Keratinocyte (primary cell): ENCODE data around the gene CCNY. TPM values are rescaled to one million over a fixed set of nuclear protein-coding genes. Genes with fewer than 3 reads are reported as not detected.

Source experiments
- DNase-seq: peaks from one replicate; pipeline ENCODE4 v3.0.0-alpha.2; 2011; ENCODE audit warnings: low read depth, missing footprints, low spot score
- FAIRE-seq: peaks from 2 replicates; lab custom pipeline; 2011; peaks lifted over from hg19 to GRCh38; lab: Jason Lieb, UNC
- H2AFZ ChIP-seq: 2 replicates; pipeline ENCODE4 v1.6.0; 2012; ENCODE audit warnings: low read length, control low read depth, inconsistent platforms; ENCODE audit not compliant: control insufficient read depth
- H3K27ac ChIP-seq: 2 replicates; pipeline ENCODE4 v1.5.1; 2011; ENCODE audit warnings: low read length; ENCODE audit not compliant: control insufficient read depth, insufficient read depth
- H3K27me3 ChIP-seq: 3 replicates; pipeline ENCODE4 v1.6.0; 2011; ENCODE audit warnings: low read length; ENCODE audit not compliant: control insufficient read depth, insufficient read depth; ENCODE audit errors: extremely low read depth
- H3K36me3 ChIP-seq, 2 experiments: 2 replicates in 1 of 2; 3 replicates in 1 of 2; pipeline ENCODE4 v1.5.1; 2011; ENCODE audit warnings: low read length in 2 of 2, mild to moderate bottlenecking in 1 of 2; ENCODE audit not compliant: control insufficient read depth in 2 of 2, insufficient read depth in 2 of 2; ENCODE audit errors: extremely low read depth in 1 of 2
- H3K4me1 ChIP-seq: 3 replicates; pipeline ENCODE4 v1.5.1; 2011; ENCODE audit warnings: low read length; ENCODE audit not compliant: control insufficient read depth, insufficient read depth; ENCODE audit errors: extremely low read depth
- H3K4me2 ChIP-seq: 3 replicates; pipeline ENCODE4 v1.6.0; 2011; ENCODE audit warnings: low read depth, low read length; ENCODE audit not compliant: control insufficient read depth, insufficient read depth; ENCODE audit errors: extremely low read depth
- H3K4me3 ChIP-seq, 3 experiments: fragments of 200-600 bp in 1 of 3; sonication (generic) in 1 of 3; 2 replicates in 2 of 3; 3 replicates in 1 of 3; pipeline ENCODE4 v1.5.1; 2011 to 2016; ENCODE audit warnings: low read length in 3 of 3, mild to moderate bottlenecking in 3 of 3, control low read depth in 2 of 3, inconsistent platforms in 1 of 3, low read depth in 1 of 3, mixed read lengths in 1 of 3, mixed run types in 1 of 3, moderate library complexity in 1 of 3; ENCODE audit not compliant: control insufficient read depth in 2 of 3, insufficient read depth in 2 of 3; ENCODE audit errors: extremely low read depth in 1 of 3
- H3K79me2 ChIP-seq: 2 replicates; pipeline ENCODE4 v1.6.0; 2012; ENCODE audit warnings: low read length; ENCODE audit not compliant: control insufficient read depth, insufficient read depth
- H3K9ac ChIP-seq: 3 replicates; pipeline ENCODE4 v1.6.0; 2011; ENCODE audit warnings: low read length; ENCODE audit not compliant: control insufficient read depth, insufficient read depth; ENCODE audit errors: extremely low read depth
- H3K9me1 ChIP-seq: 3 replicates; pipeline ENCODE4 v1.6.0; 2011; ENCODE audit warnings: low read length; ENCODE audit not compliant: control insufficient read depth, insufficient read depth; ENCODE audit errors: extremely low read depth
- H3K9me3 ChIP-seq: 2 replicates; pipeline ENCODE4 v1.5.1; 2012; ENCODE audit warnings: low read depth, low read length; ENCODE audit not compliant: control insufficient read depth
- H4K20me1 ChIP-seq: 3 replicates; pipeline ENCODE4 v1.6.0; 2011; ENCODE audit warnings: low read length; ENCODE audit not compliant: control insufficient read depth, insufficient read depth; ENCODE audit errors: extremely low read depth
- CTCF ChIP-seq, 3 experiments: IDR thresholded peaks in 1 of 3; conservative IDR thresholded peaks in 1 of 3; optimal IDR thresholded peaks in 1 of 3; 2 replicates in 2 of 3; 3 replicates in 1 of 3; pipeline versions ENCODE3 to v1.5.1; 2011; ENCODE audit warnings: low read length in 3 of 3, mild to moderate bottlenecking in 3 of 3, moderate library complexity in 2 of 3, control low read depth in 1 of 3, inconsistent platforms in 1 of 3; ENCODE audit not compliant: insufficient read depth in 2 of 3; ENCODE audit errors: extremely low read depth in 1 of 3
- EZH2 ChIP-seq: IDR thresholded peaks from one replicate; pipeline ENCODE4 v1.6.1; 2012; ENCODE audit warnings: inconsistent platforms, mild to moderate bottlenecking, low read length, moderate library complexity
- dilution Hi-C: fragments of 300-500 bp; cut with MboI; formaldehyde crosslinking; loops from one replicate; pipeline ENCODE4 v1.7.0; 2020; ENCODE audit warnings: low sequenced_read_pairs; ENCODE audit not compliant: extremely low pct_ligation_motif_present
- polyA plus RNA-seq, 5 experiments: library from polyadenylated mRNA; depleted of rRNA in 3 of 5; stranded (reverse) in 3 of 5; stranded (forward) in 1 of 5; unstranded in 1 of 5; fragments of >200 nt; gene quantifications; 1 replicate in 1 of 5; 2 replicates in 3 of 5; 3 replicates in 1 of 5; pipeline versions ENCODE4 v1.2.1 to v1.2.3, GENCODE V29; 2011 to 2012; ENCODE audit warnings: missing spikeins in 2 of 5, low read depth in 1 of 5, low replicate concordance in 1 of 5

CCNY gene
- polyA plus RNA-seq, 1 donor (not counting 4 experiments of a cell fraction or from before 2014, with no cell fraction given), result 58.9 TPM

GRCh38 chr10:35568483-35569015, 232.2 kb downstream of the CCNY start:
- Histone ChIP-seq H3K36me3 (peaks cover 20 to 27% of the 10 kb centered on the region in 2 experiments), H3K9me3 (no peaks in the 10 kb centered on the region), H3K4me1 (no peaks in the 10 kb centered on the region), H3K27me3 (no peaks in the 10 kb centered on the region), H3K4me3 (no peak overlapping the region), H3K4me2 (no peak overlapping the region), H3K27ac (no peak overlapping the region), H4K20me1 (no peaks in the 10 kb centered on the region), H2AFZ (no peak overlapping the region), H3K9ac (no peak overlapping the region), H3K9me1 (no peaks in the 10 kb centered on the region), H3K79me2 (peaks cover 2% of the 10 kb centered on the region)
- FAIRE-seq (no peak), DNase-seq (no peak)
- TF ChIP-seq EZH2 (no peak), CTCF (optimal IDR thresholded peaks at IDR 0.05 in 1 of 3, IDR thresholded peaks at IDR 0.05 in 1 of 3, conservative IDR thresholded peaks at IDR 0.05 in 1 of 3; ENCODE audit: extremely low read depth in 1 of 3, insufficient read depth in 2 of 3, low read length in 3 of 3) (no peak)
- dilution Hi-C loops, result no loop called here

- H3K36me3 ChIP-seq, result peaks cover 18 to 27% of the 10 kb centered on the region in 2 experiments
- dilution Hi-C loops, result no loop called here
- no peak for FAIRE-seq
These were observed 232.9 kb downstream of the CCNY start for GRCh38 chr10:35569111-35569707.

More at GRCh38 chr10:35569111-35569707, 232.9 kb downstream of the CCNY start:
- TF ChIP-seq EZH2 (no peak), CTCF (optimal IDR thresholded peaks at IDR 0.05 in 1 of 3, IDR thresholded peaks at IDR 0.05 in 1 of 3, conservative IDR thresholded peaks at IDR 0.05 in 1 of 3; ENCODE audit: extremely low read depth in 1 of 3, insufficient read depth in 2 of 3, low read length in 3 of 3) (no peak)
- Histone ChIP-seq H3K27me3 (no peaks in the 10 kb centered on the region), H3K27ac (no peak overlapping the region), H3K4me3 (no peak overlapping the region), H3K9me3 (no peaks in the 10 kb centered on the region), H3K9ac (no peak overlapping the region), H3K4me2 (no peak overlapping the region), H3K9me1 (no peaks in the 10 kb centered on the region), H2AFZ (no peak overlapping the region), H3K79me2 (peaks cover 2% of the 10 kb centered on the region), H3K4me1 (no peaks in the 10 kb centered on the region), H4K20me1 (no peaks in the 10 kb centered on the region)
- DNase-seq, result no peak
